CD8-positive, alpha-beta memory T cell (primary cell): Measurements from ENCODE around the gene SSBP3. TPM values are rescaled to one million over a fixed set of nuclear protein-coding genes. Genes with fewer than 3 reads are reported as not detected.

Experiments used
- CTCF ChIA-PET: fragments of 350-600 bp; sonication (Branson Sonifier 250); formaldehyde crosslinking; loops from one replicate; lab custom pipeline; 2021; ENCODE audit warnings: antibody characterized with exemption; lab: Charles Lee
- POLR2A ChIA-PET: fragments of 350-600 bp; sonication (Branson Sonifier 250); formaldehyde crosslinking; loops from one replicate; lab custom pipeline; 2021; ENCODE audit warnings: antibody characterized with exemption; lab: Charles Lee
- DNase-seq, 5 donors: peaks; one replicate each; pipeline versions ENCODE4 v3.0.0 to v3.0.0-alpha.2; 2020 to 2022; ENCODE audit warnings: mixed read lengths in 1 of 5
- H3K27ac ChIP-seq: one replicate; pipeline ENCODE4 v1.7.0; 2013; ENCODE audit warnings: low read depth, mild to moderate bottlenecking, low read length, moderate library complexity
- H3K27me3 ChIP-seq: 2 replicates; pipeline ENCODE4 v1.7.0; 2013; ENCODE audit warnings: low read length, mild to moderate bottlenecking; ENCODE audit not compliant: insufficient read depth, poor library complexity, severe bottlenecking
- H3K36me3 ChIP-seq: 2 replicates; pipeline ENCODE4 v1.7.0; 2013; ENCODE audit warnings: mild to moderate bottlenecking, low read length, moderate library complexity; ENCODE audit not compliant: insufficient read depth
- H3K4me1 ChIP-seq: 2 replicates; pipeline ENCODE4 v1.7.0; 2013; ENCODE audit warnings: mild to moderate bottlenecking, low read length, moderate library complexity; ENCODE audit not compliant: insufficient read depth
- H3K4me3 ChIP-seq: 2 replicates; pipeline ENCODE4 v1.7.0; 2013; ENCODE audit warnings: mild to moderate bottlenecking, low read length
- H3K9me3 ChIP-seq: 2 replicates; pipeline ENCODE4 v1.7.0; 2013; ENCODE audit warnings: mild to moderate bottlenecking, low read length
- H3K27ac Mint-ChIP-seq, 8 donors: one replicate each; pipeline ENCODE4 v1.8.0; 2020 to 2021; ENCODE audit warnings: mixed read lengths in 8 of 8, mild to moderate bottlenecking in 6 of 8, inconsistent platforms in 3 of 8, moderate library complexity in 3 of 8
- H3K27me3 Mint-ChIP-seq, 2 donors: one replicate each; pipeline ENCODE4 v1.8.0; 2020 to 2021; ENCODE audit warnings: mixed read lengths in 2 of 2, mild to moderate bottlenecking in 1 of 2, moderate library complexity in 1 of 2
- H3K36me3 Mint-ChIP-seq, 3 donors: one replicate each; pipeline ENCODE4 v1.8.0; 2020 to 2021; ENCODE audit warnings: mixed read lengths in 3 of 3, inconsistent platforms in 1 of 3, mild to moderate bottlenecking in 1 of 3
- H3K4me1 Mint-ChIP-seq, 3 donors: one replicate each; pipeline ENCODE4 v1.8.0; 2020 to 2021; ENCODE audit warnings: mixed read lengths in 3 of 3, inconsistent platforms in 1 of 3, mild to moderate bottlenecking in 1 of 3
- H3K4me3 Mint-ChIP-seq, 7 donors: one replicate each; pipeline ENCODE4 v1.8.0; 2020 to 2021; ENCODE audit warnings: mixed read lengths in 7 of 7, mild to moderate bottlenecking in 6 of 7, moderate library complexity in 4 of 7, inconsistent platforms in 2 of 7
- H3K9me3 Mint-ChIP-seq, 5 donors: one replicate each; pipeline ENCODE4 v1.8.0; 2020 to 2022; ENCODE audit warnings: mixed read lengths in 5 of 5, mild to moderate bottlenecking in 3 of 5, moderate library complexity in 2 of 5, inconsistent platforms in 1 of 5
- polyA plus RNA-seq: library from polyadenylated mRNA; unstranded; fragments of 300-500 nt; fragmentation: Illumina TruSeq; gene quantifications from one replicate; pipeline ENCODE4 v1.2.3, GENCODE V29; 2021
- total RNA-seq, 2 experiments: library from RNA; stranded (reverse); gene quantifications; one replicate each; pipeline ENCODE4 v1.2.3, GENCODE V29; 2021

The SSBP3 gene
- total and polyA plus RNA-seq, 3 experiments from 2014 or later: 17.6 to 52.7 (median 41.6) TPM

GRCh38 chr1:54191525-54191924, 214.7 kb downstream of the SSBP3 start:
- H3K27ac Mint-ChIP-seq: no peak overlapping the region
- H3K4me1 Mint-ChIP-seq: no peaks in the 10 kb centered on the region
- no peak overlapping the region for H3K27ac ChIP-seq
- no peaks in the 10 kb centered on the region for H3K27me3 ChIP-seq
- DNase-seq: no peak
- POLR2A ChIA-PET: no interaction called here
- H3K36me3 ChIP-seq: peaks cover 1% of the 10 kb centered on the region
- no peaks in the 10 kb centered on the region for H3K4me1 ChIP-seq
- peaks cover 6 to 73% (median 19%) of the 10 kb centered on the region in 3 donors for H3K36me3 Mint-ChIP-seq
- H3K9me3 Mint-ChIP-seq: no peaks in the 10 kb centered on the region
- CTCF ChIA-PET: no interaction called here
- H3K9me3 ChIP-seq: no peaks in the 10 kb centered on the region
- H3K27me3 Mint-ChIP-seq: no peaks in the 10 kb centered on the region
- H3K4me3 Mint-ChIP-seq: no peak overlapping the region
- H3K4me3 ChIP-seq: no peak overlapping the region

- H3K4me3 ChIP-seq: no peak overlapping the region
- no peaks in the 10 kb centered on the region for H3K27me3 ChIP-seq
- Mint-ChIP-seq H3K36me3 (peaks cover 6 to 79% (median 23%) of the 10 kb centered on the region in 3 donors), H3K4me1 (no peaks in the 10 kb centered on the region), H3K27ac (no peak overlapping the region), H3K9me3 (no peaks in the 10 kb centered on the region), H3K4me3 (no peak overlapping the region), H3K27me3 (no peaks in the 10 kb centered on the region)
- no peaks in the 10 kb centered on the region for H3K4me1 ChIP-seq
- POLR2A ChIA-PET: no interaction called here
- no peak for DNase-seq
- H3K9me3 ChIP-seq: no peaks in the 10 kb centered on the region
- H3K27ac ChIP-seq: no peak overlapping the region
- peaks cover 3% of the 10 kb centered on the region for H3K36me3 ChIP-seq
- CTCF ChIA-PET: interaction anchor here (1.4 kb wide), 1 partner anchor 9 kb away, joined by 3 read pairs; the partner anchor contains the start of genes CYB5RL and MRPL37
These were observed 215.7 kb downstream of the SSBP3 start for GRCh38 chr1:54190526-54190925.

GRCh38 chr1:54188291-54188690, 217.9 kb downstream of the SSBP3 start:
- Histone ChIP-seq H3K27me3 (no peaks in the 10 kb centered on the region), H3K4me1 (no peaks in the 10 kb centered on the region), H3K36me3 (peaks cover 3% of the 10 kb centered on the region), H3K9me3 (no peaks in the 10 kb centered on the region), H3K4me3 (no peak overlapping the region), H3K27ac (no peak overlapping the region)
- H3K9me3 Mint-ChIP-seq: no peaks in the 10 kb centered on the region
- no peaks in the 10 kb centered on the region for H3K27me3 Mint-ChIP-seq
- H3K36me3 Mint-ChIP-seq: peaks cover 6 to 71% (median 22%) of the 10 kb centered on the region in 3 donors
- H3K27ac Mint-ChIP-seq: no peak overlapping the region
- no peak for DNase-seq
- CTCF ChIA-PET: no interaction called here
- H3K4me3 Mint-ChIP-seq: no peak overlapping the region
- POLR2A ChIA-PET: no interaction called here
- H3K4me1 Mint-ChIP-seq: no peaks in the 10 kb centered on the region

GRCh38 chr1:54186056-54186455, 220.1 kb downstream of the SSBP3 start:
- Histone ChIP-seq H3K4me1 (no peaks in the 10 kb centered on the region), H3K27me3 (no peaks in the 10 kb centered on the region), H3K27ac (no peak overlapping the region), H3K36me3 (peaks cover 3% of the 10 kb centered on the region), H3K4me3 (no peak overlapping the region), H3K9me3 (no peaks in the 10 kb centered on the region)
- no peak for DNase-seq
- Mint-ChIP-seq H3K36me3 (peaks cover under 1 to 56% (median 18%) of the 10 kb centered on the region in 3 donors), H3K4me3 (no peak overlapping the region), H3K9me3 (no peaks in the 10 kb centered on the region), H3K4me1 (no peaks in the 10 kb centered on the region), H3K27ac (no peak overlapping the region), H3K27me3 (no peaks in the 10 kb centered on the region)
- ChIA-PET POLR2A (no interaction called here), CTCF (interaction anchor here (1.2 to 1.3 kb wide), 2 partner anchors 14 kb away, joined by 3 read pairs; partner anchors contain the start of genes CYB5RL and MRPL37)

- peak overlapping the region in 4 of 8 donors; percentile 12 to 57 (median 44) for H3K27ac Mint-ChIP-seq
- ChIA-PET CTCF (interaction anchor here (0.9 to 4.3 kb wide), 4 partner anchors 10 to 319 kb away, joined by 3 to 25 read pairs (median 6); no protein-coding TSS in a partner anchor), POLR2A (interaction anchor here (1.4 kb wide), 1 partner anchor 308 kb away, joined by 3 read pairs; no protein-coding TSS in a partner anchor)
These were observed 225.4 kb downstream of the SSBP3 start for GRCh38 chr1:54180701-54181360.

GRCh38 chr1:54178296-54179070, 227.7 kb downstream of the SSBP3 start:
- H3K27ac ChIP-seq: no peak overlapping the region
- peak overlapping the region in 1 of 8 donors; percentile 74 for H3K27ac Mint-ChIP-seq
- DNase-seq: no peak
- CTCF ChIA-PET: no interaction called here
- H3K27me3 ChIP-seq: no peaks in the 10 kb centered on the region
- no peaks in the 10 kb centered on the region for H3K36me3 ChIP-seq
- no peaks in the 10 kb centered on the region for H3K9me3 ChIP-seq
- H3K4me1 ChIP-seq: no peaks in the 10 kb centered on the region
- POLR2A ChIA-PET: no interaction called here
- H3K4me3 Mint-ChIP-seq: no peak overlapping the region
- H3K4me1 Mint-ChIP-seq: no peaks in the 10 kb centered on the region
- no peaks in the 10 kb centered on the region for H3K9me3 Mint-ChIP-seq
- H3K27me3 Mint-ChIP-seq: no peaks in the 10 kb centered on the region
- peaks cover 0 to 34% (median 2%) of the 10 kb centered on the region in 3 donors for H3K36me3 Mint-ChIP-seq
- no peak overlapping the region for H3K4me3 ChIP-seq

More at GRCh38 chr1:54180701-54181360, 225.4 kb downstream of the SSBP3 start:
- Mint-ChIP-seq H3K4me1 (no peaks in the 10 kb centered on the region), H3K4me3 (no peak overlapping the region), H3K36me3 (peaks cover 0 to 38% (median 5%) of the 10 kb centered on the region in 3 donors), H3K27me3 (no peaks in the 10 kb centered on the region), H3K9me3 (no peaks in the 10 kb centered on the region)
- peak in 1 of 5 donors; percentile 30 for DNase-seq
- H3K9me3 ChIP-seq: no peaks in the 10 kb centered on the region
- no peak overlapping the region for H3K27ac ChIP-seq
- no peaks in the 10 kb centered on the region for H3K4me1 ChIP-seq
- no peaks in the 10 kb centered on the region for H3K36me3 ChIP-seq
- no peak overlapping the region for H3K4me3 ChIP-seq
- no peaks in the 10 kb centered on the region for H3K27me3 ChIP-seq

GRCh38 chr1:54177726-54178125, 228.5 kb downstream of the SSBP3 start:
- H3K36me3 ChIP-seq: no peaks in the 10 kb centered on the region
- H3K27ac Mint-ChIP-seq: no peak overlapping the region
- peaks cover 0 to 34% (median 2%) of the 10 kb centered on the region in 3 donors for H3K36me3 Mint-ChIP-seq
- no peaks in the 10 kb centered on the region for H3K9me3 ChIP-seq
- no peak overlapping the region for H3K27ac ChIP-seq
- H3K27me3 Mint-ChIP-seq: no peaks in the 10 kb centered on the region
- no peak for DNase-seq
- no peak overlapping the region for H3K4me3 ChIP-seq
- H3K27me3 ChIP-seq: no peaks in the 10 kb centered on the region
- H3K9me3 Mint-ChIP-seq: no peaks in the 10 kb centered on the region
- H3K4me1 ChIP-seq: no peaks in the 10 kb centered on the region
- POLR2A ChIA-PET: no interaction called here
- CTCF ChIA-PET: no interaction called here
- H3K4me3 Mint-ChIP-seq: no peak overlapping the region
- no peaks in the 10 kb centered on the region for H3K4me1 Mint-ChIP-seq
